Medulla oblongata (tissue), 1 donor: ENCODE data around the gene CIT.

Experiments used
- DNase-seq: peaks from one replicate; pipeline ENCODE4 v3.0.0-alpha.2; 2015; ENCODE audit errors: extremely low spot score

Gene CIT

GRCh38 chr12:119700078-119700477 lies 177.0 kb downstream of the CIT start:
- no peak for DNase-seq

- no peak for DNase-seq
These were observed 177.8 kb downstream of the CIT start for GRCh38 chr12:119699199-119699760.

- no peak for DNase-seq
These were observed 180.2 kb downstream of the CIT start for GRCh38 chr12:119696943-119697342.

- DNase-seq, result no peak
These were observed 182.1 kb downstream of the CIT start for GRCh38 chr12:119695034-119695433.

DNA sequence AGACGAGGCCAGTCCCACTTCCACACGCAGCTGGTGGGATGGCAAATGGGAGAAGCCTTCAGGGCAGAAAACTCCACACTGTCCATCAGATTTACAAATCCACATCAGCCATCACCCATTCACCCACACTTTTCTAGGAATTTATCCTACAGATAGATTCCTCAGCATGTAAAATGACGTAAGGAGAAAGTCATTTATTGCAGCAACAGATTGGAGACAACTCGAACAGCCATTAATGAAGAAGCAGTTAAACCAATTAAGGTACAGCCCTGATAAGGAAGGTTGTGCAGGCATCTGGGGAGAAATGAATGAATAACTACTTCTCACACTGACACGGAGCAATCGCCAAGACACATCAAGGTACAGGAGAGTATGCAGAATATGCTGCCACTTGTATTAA lies 183.0 kb downstream of the CIT start:
- no peak for DNase-seq

DNA sequence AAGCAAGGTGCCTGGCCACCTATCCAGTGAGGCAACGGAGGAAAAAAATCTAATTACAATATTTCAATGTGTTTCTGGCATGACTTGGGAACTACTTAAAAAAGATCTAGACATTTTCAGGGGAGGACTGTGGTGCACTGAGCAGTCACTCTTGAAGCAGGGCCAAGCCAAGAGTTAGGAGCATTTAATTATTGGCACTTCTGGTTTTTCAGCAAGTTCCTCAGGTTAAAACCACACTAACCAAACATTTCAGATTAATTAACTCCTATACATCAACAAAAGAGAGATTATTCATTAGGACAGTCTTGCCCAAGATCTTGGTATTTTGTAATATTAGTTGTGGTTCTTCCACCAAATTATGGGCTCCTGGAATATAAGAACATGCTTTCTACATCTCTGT lies 183.6 kb downstream of the CIT start:
- DNase-seq, result no peak

- no peak for DNase-seq
These were observed 184.1 kb downstream of the CIT start for GRCh38 chr12:119692997-119693396.

DNA sequence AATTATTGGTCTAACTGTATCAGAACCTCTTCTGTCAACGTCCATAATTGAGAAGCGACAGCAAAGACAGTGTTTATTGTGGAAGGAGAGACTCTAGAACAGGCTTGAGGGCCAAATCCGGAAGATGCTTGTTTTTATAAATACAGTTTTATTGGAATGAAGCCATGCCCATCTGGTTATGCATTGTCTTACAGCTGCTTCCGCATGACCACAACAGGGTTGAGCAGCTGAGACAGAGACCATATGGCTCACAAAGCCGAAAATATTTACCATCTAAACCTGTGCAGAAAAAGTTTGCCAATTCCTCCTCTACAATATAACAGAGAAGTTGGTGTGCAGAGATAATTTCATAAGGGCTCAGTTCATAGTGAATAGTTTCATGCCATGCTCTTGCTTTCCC lies 184.7 kb downstream of the CIT start:
- DNase-seq, result no peak

- DNase-seq, result no peak
These were observed 185.8 kb downstream of the CIT start for GRCh38 chr12:119691202-119691810.

DNA sequence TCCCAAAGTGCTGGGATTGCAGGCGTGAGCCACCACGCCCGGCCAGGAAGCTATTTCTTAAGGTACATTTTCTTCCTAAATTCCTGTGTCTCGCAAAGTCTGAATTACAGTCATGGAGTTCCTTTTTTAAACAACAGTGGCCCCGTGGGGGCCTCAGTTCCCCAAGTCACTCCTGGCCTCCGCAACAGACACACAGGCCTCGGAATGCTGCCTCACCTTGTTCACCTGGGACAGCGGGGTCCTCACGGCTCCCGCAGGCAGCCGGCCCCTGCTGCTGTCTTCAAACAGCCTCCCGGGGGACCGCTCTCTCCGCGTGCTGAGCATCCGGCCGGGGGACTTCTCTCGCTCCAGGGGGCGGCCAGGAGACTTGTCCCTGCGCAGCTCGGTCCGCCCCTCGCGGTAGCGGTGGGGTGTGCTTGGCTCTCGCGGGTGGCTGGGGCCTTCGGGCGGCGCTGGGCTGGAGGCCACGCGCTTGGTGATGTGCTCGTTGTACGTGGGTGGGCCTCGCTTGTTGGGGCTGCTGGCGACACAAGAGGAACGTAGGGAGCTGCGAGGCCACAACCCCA lies 187.1 kb downstream of the CIT start:
- no peak for DNase-seq

GRCh38 chr12:119687879-119688278 lies 189.2 kb downstream of the CIT start:
- DNase-seq, result no peak

DNA sequence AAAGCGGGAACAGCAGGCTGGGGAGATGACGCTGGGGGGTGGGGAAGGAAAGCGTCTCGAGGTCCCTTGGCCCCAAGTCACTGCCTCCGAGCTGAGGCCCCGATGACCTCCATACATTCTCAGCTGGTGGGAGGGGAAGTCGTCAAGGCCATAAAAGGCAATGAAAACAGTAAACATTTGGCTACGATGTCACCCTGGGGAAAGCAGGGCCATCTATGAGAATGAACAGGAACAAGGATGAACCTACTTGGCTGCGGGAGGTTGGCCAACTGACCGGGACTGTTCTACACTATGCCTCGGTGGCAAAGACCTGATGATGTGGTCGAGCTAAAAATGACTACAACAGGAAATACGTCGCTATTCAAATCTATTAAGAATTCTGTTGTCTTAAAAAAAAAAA lies 189.7 kb downstream of the CIT start:
- no peak for DNase-seq

DNA sequence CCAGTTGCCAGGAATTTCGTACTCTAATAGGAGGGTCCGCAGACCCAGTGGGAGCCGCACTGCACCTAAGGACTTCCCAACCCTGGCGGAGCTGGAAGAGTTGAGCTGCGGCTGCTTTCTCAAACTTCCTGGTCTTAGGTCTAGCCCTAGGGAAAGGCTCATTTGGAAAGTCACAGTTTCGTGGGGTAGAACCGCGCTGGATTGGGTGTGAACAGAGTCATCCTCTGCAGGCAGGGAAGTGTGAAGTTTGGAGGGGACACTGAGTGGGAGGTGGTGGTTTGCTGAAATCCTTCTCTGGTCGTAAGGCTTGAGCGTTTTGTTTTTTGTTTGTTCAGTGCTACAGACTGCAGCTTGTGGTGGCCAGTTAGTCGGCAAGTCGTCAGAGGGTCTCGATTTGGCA lies 190.3 kb downstream of the CIT start:
- no peak for DNase-seq

- no peak for DNase-seq
These were observed 190.8 kb downstream of the CIT start for GRCh38 chr12:119686355-119686754.

DNA sequence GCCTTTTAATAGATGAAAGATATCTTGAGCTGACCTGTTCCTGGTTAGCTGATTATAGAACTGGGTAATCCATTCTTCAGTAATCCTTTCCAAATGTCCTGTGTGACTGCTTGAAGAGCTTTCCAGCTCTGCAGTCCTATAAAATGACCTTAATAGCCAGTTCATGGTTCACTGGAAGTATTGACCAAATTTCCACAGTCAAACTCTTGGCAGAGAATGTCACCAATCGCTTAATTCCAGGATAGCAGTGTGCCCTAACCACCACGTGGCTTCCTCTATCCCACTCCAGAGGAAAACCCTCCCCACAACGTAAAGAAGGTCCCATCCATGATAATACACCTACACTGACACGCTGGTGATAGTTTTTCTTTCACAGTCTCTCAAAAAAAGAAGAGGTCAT lies 191.7 kb downstream of the CIT start:
- no peak for DNase-seq

DNA sequence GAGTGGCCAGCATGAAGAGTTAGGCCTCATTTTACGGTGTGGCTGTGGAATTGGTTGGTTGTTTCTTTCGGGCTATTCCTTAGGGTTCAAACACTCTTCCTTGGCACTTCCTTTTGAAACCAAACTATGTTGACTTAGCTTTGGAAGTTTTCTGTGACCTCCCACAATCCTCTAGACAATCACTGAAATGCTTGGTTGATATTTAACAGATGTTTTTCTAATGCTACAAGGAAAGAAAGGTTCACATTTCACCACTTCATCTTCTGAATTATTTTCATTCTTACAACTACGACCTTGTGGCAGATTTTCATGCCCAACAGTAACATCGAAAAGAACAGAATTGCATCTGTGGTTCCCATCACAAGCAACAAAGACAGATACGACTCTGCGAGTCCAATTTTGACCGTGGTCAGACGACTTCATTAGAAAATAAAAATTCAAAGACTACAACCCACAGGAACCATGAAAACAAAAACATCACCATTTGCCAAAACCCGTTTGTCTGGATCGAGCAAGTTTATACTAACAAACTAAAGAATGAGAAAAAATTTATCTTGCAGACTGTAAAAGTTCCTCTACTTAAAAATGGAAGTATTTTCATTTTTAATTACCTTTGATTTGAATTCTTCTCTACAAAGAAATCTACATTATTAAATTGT lies 192.3 kb downstream of the CIT start:
- DNase-seq, result no peak

- DNase-seq, result no peak
These were observed 193.3 kb downstream of the CIT start for GRCh38 chr12:119683816-119684215.

DNA sequence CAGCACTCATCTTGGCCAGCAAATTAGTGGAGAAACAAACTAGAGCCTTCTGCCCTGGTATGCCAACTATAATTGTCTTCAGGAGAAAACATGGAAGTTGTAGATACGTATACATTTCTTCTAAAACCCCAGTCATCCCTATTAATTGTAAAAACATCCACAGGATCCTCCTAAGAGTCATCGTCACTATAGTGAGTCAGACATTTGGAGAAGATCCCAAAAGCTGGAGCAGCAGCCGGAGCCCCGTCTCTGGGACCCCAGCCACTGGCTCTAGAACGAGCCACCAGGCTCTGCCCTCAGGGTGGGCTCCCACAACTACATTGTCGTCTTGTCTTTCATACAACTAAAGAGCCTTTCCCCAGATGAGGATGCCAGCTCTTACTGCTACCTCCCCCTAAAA lies 193.7 kb downstream of the CIT start:
- no peak for DNase-seq

DNA sequence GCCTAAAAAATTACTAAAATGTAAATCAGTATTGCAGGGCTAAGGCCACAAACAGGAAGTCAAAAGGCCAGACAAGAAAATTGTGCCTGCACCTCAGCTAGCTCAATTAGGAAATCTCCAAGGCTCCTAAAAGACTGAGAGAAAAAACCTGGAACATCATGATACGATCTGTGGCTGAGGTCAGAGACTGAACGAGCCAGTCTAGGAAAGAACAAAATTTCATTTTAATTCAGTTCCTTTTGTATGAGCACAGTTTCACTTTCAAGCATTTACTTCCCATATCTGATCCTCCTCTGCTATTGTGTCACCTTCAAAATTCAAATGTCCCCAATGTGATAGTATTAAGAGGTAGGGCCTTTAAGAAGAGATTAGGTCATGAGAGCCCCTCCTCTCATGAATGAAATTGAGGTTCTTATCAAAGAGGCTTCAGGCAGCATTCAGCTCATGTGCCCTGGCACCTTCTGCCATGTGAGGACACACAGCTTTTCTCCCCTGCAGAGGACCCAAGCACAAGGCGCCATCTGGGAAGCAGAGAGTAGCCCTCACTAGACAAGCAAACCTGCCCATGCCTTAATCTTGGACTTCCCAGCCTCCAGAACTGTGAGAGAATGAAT lies 194.4 kb downstream of the CIT start:
- DNase-seq, result no peak

DNA sequence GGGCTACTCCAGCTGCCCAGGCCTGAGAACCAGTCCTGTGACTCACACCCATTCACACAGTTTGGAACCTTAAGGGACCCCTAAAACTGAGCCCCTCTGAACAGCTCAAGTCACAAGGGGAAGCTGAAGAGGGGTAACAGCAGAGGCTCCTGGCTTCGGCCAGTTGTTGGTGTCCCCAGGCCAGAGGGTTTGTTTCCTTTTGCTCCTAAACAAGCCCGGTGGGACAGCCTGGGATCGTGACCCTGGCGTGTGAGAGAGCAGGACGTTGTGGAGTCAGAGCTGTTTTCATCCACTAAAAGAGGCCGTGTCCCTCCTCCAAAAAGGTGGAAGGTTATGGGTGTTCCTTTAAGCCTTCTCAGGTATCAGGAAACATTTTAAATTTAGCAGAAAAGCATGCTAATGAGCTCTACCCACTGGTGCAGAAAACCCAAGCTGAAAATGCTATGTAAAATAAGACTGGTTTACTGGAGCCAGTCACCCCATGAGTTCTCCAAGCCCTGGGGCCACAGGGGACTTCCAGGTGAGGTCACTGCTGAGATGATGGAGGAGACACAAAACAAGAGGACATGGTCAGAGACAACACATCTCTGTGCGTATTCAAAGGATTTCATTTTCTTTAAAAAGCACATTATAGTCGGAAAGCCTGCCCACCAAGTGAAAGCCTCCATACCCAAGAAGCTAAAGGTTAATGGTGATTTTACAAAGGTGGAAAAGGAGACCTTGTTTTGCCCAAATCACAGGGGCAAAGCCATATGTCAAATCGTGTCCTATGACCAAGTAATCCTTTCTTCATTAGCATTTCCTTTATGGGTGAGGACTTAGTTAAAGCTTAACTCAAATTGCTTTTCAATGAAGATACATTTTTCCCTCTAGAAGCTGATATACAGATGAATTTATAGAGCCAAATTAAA lies 195.1 kb downstream of the CIT start:
- DNase-seq, result no peak

GRCh38 chr12:119681111-119681510 lies 196.0 kb downstream of the CIT start:
- no peak for DNase-seq

GRCh38 chr12:119679490-119679889 lies 197.6 kb downstream of the CIT start:
- no peak for DNase-seq
